HEK293T (cell line): ENCODE results near the gene FTO.

Experiments used
- CTCF ChIA-PET: fragments of 350-600 bp; formaldehyde crosslinking; extraction: SDS; loops from one replicate; lab custom pipeline; 2021; ENCODE audit warnings: antibody characterized with exemption, inconsistent platforms; lab: Yijun Ruan, JAX
- POLR2A ChIA-PET: fragments of 350-600 bp; formaldehyde crosslinking; extraction: SDS; loops from one replicate; lab custom pipeline; 2020; ENCODE audit warnings: antibody characterized with exemption, inconsistent platforms; lab: Yijun Ruan, JAX
- DNase-seq: peaks from one replicate; pipeline ENCODE4 v3.0.0; 2012; ENCODE audit warnings: mixed read lengths; ENCODE audit errors: extremely low spot score
- ARNT ChIP-seq: fragments of 450-650 bp; IDR thresholded peaks from 2 replicates; pipeline ENCODE4 v1.6.1; 2017; ENCODE audit warnings: mild to moderate bottlenecking
- BHLHE40 ChIP-seq: fragments of 450-650 bp; IDR thresholded peaks from 2 replicates; pipeline ENCODE4 v1.6.1; 2016; ENCODE audit warnings: mild to moderate bottlenecking, moderate library complexity, borderline replicate concordance
- CTBP1 ChIP-seq: fragments of 450-650 bp; IDR thresholded peaks from 2 replicates; pipeline ENCODE4 v1.6.1; 2016; ENCODE audit warnings: borderline replicate concordance
- ELF4 ChIP-seq: fragments of 450-650 bp; IDR thresholded peaks from 2 replicates; pipeline ENCODE4 v1.6.1; 2017; ENCODE audit warnings: antibody characterized with exemption
- FOXA1 ChIP-seq: fragments of 450-650 bp; IDR thresholded peaks from 2 replicates; pipeline ENCODE4 v1.6.1; 2016; ENCODE audit warnings: mild to moderate bottlenecking
- FOXK2 ChIP-seq: fragments of 450-650 bp; IDR thresholded peaks from 2 replicates; pipeline ENCODE4 v1.6.1; 2016; ENCODE audit warnings: mild to moderate bottlenecking
- FOXM1 ChIP-seq: fragments of 450-650 bp; IDR thresholded peaks from 2 replicates; pipeline ENCODE4 v1.6.1; 2017; ENCODE audit warnings: mild to moderate bottlenecking, borderline replicate concordance
- HDGF ChIP-seq: fragments of 450-650 bp; IDR thresholded peaks from 2 replicates; pipeline ENCODE4 v1.6.1; 2017; ENCODE audit warnings: antibody characterized with exemption, borderline replicate concordance
- L3MBTL2 ChIP-seq: fragments of 450-650 bp; conservative IDR thresholded peaks from 2 replicates; pipeline ENCODE4 v1.6.1; 2016; ENCODE audit warnings: mild to moderate bottlenecking
- LEF1 ChIP-seq: fragments of 450-650 bp; IDR thresholded peaks from 2 replicates; pipeline ENCODE4 v1.6.1; 2017; ENCODE audit warnings: mild to moderate bottlenecking, borderline replicate concordance
- NFRKB ChIP-seq: fragments of 450-650 bp; IDR thresholded peaks from 2 replicates; pipeline ENCODE4 v1.6.1; 2016; ENCODE audit warnings: mild to moderate bottlenecking, moderate library complexity
- PKNOX1 ChIP-seq: fragments of 450-650 bp; IDR thresholded peaks from 2 replicates; pipeline ENCODE4 v1.6.1; 2016
- SP1 ChIP-seq: fragments of 450-650 bp; IDR thresholded peaks from 2 replicates; pipeline ENCODE4 v1.6.1; 2017
- SUZ12 ChIP-seq: fragments of 450-650 bp; IDR thresholded peaks from 2 replicates; pipeline ENCODE4 v1.6.1; 2016; ENCODE audit warnings: mild to moderate bottlenecking
- TARDBP ChIP-seq: fragments of 450-650 bp; IDR thresholded peaks from 2 replicates; pipeline ENCODE4 v1.6.1; 2016
- ZNF384 ChIP-seq: fragments of 450-650 bp; IDR thresholded peaks from 2 replicates; pipeline ENCODE4 v1.6.1; 2016

The FTO gene

GRCh38 chr16:53752560-53752959, 48.6 kb downstream of the FTO start:
- ChIA-PET POLR2A (no interaction called here), CTCF (no interaction called here)
- DNase-seq: no peak
- no peak for TF ChIP-seq LEF1
- no peak for TF ChIP-seq HDGF
- TF ChIP-seq SP1: no peak
- no peak for TF ChIP-seq BHLHE40
- TF ChIP-seq FOXA1: no peak
- no peak for TF ChIP-seq L3MBTL2
- TF ChIP-seq NFRKB: no peak
- no peak for TF ChIP-seq TARDBP
- no peak for TF ChIP-seq ARNT
- TF ChIP-seq SUZ12: no peak
- no peak for TF ChIP-seq FOXK2
- no peak for TF ChIP-seq ZNF384
- no peak for TF ChIP-seq CTBP1
- no peak for TF ChIP-seq FOXM1
- TF ChIP-seq PKNOX1: no peak
- TF ChIP-seq ELF4: no peak

- CTCF ChIA-PET: interaction anchor here (0.6 to 1.2 kb wide), 3 partner anchors 9 to 204 kb away, joined by 3 to 9 read pairs (median 3); no protein-coding TSS in a partner anchor
Observed at GRCh38 chr16:53753431-53753830, 49.5 kb downstream of the FTO start.

GRCh38 chr16:53755026-53755910, 51.3 kb downstream of the FTO start:
- POLR2A ChIA-PET: no interaction called here
- CTCF ChIA-PET: interaction anchor here (0.5 to 1.4 kb wide), 2 partner anchors 206 to 381 kb away, joined by 3 read pairs; no protein-coding TSS in a partner anchor
- TF ChIP-seq HDGF (no peak), FOXK2 (no peak), PKNOX1 (no peak), LEF1 (no peak), ELF4 (no peak), NFRKB (no peak), BHLHE40 (no peak), CTBP1 (no peak), ARNT (no peak)
- no peak for DNase-seq

More at GRCh38 chr16:53753431-53753830, 49.5 kb downstream of the FTO start:
- DNase-seq: no peak
- TF ChIP-seq L3MBTL2 (no peak), ELF4 (no peak), HDGF (no peak), BHLHE40 (no peak), NFRKB (no peak), FOXK2 (no peak), SUZ12 (no peak), ZNF384 (no peak), SP1 (no peak), PKNOX1 (no peak), TARDBP (no peak), FOXM1 (no peak), FOXA1 (no peak), LEF1 (no peak), ARNT (no peak), CTBP1 (no peak)
- POLR2A ChIA-PET: no interaction called here

GRCh38 chr16:53756275-53756996, 52.5 kb downstream of the FTO start:
- no peak for DNase-seq
- TF ChIP-seq PKNOX1 (0 out of 2 replicates have a peak, but pooled peaks have one; percentile 31), HDGF (no peak)
- ChIA-PET POLR2A (interaction anchor here (0.9 kb wide), 1 partner anchor 53 kb away, joined by 3 read pairs; the partner anchor contains the start of genes FTO and RPGRIP1L), CTCF (interaction anchor here (1.4 kb wide), 1 partner anchor 207 kb away, joined by 3 read pairs; no protein-coding TSS in a partner anchor)

- no peak for DNase-seq
- no peak for TF ChIP-seq CTBP1
- no peak for TF ChIP-seq PKNOX1
- no peak for TF ChIP-seq ZNF384
- POLR2A ChIA-PET: no interaction called here
Observed at GRCh38 chr16:53757971-53758609, 54.1 kb downstream of the FTO start.

More at GRCh38 chr16:53757971-53758609, 54.1 kb downstream of the FTO start:
- CTCF ChIA-PET: interaction anchor here (1.2 kb wide), 1 partner anchor 14 kb away, joined by 3 read pairs; no protein-coding TSS in a partner anchor
